GM18517 (cell line): ENCODE results near the gene GPRASP3.

Source experiments
- ATAC-seq: cut with Tn5 transposase; IDR thresholded peaks from one replicate; pipeline ENCODE4 v1.9.1; 2021; ENCODE audit warnings: mild to moderate bottlenecking, moderate library complexity; ENCODE audit not compliant: unreplicated experiment

Gene GPRASP3

DNA sequence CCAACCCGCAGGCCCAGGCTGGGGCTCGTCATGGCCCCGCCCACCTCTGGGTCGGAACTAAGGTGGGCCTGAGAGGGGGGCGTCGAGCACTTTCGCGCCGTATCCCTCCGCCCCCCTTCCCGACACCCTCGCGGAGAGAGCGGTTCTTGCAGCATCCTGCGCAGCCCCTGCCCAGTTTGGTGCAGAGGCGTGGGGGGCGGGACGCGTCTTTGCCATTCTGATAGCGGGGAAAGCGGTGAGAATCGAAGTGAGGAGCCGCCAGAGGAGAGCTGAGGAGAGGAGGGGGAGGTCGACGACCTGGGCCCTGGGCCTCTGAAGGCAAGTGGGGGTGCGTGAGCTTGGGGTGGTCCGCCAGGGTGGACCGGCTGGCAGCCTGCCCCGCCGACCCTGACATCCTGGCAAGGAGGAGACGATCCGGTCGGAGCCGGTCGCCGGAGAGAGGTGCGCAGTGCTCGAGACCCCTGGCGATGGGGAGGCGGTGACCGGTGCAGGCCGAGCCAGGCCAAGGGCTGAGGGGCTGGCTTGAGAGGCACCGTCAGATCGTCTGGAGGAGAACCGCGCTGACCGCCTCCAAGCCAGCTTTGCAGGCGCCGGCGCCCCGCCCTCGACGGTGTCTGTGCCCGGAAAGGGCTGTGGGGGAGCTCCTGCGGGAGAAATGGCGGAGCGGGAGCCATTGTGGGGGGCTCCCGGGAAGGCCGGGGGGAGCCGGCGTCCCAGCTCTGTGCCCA, 25.5 kb downstream of the GPRASP3 start:
- no peak for ATAC-seq

DNA sequence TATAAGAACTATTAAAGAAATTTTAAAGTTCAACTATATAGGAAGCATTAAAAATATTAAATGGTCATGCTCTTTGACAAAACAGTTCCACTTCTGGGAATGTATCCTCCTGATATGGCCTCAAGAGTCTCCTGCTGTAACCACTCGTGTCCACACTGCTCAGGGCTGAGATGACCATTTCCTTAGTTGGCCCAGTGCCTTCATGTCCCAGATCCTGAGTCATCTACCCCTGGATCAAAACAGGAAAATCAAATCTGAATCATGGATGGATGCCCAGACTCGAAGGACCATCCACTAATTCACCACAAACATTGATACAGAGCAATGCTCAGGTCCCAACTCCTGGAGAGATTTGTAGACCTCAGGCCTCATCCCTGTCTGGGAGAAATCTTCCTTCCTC, 44.7 kb downstream of the GPRASP3 start:
- no peak for ATAC-seq

DNA sequence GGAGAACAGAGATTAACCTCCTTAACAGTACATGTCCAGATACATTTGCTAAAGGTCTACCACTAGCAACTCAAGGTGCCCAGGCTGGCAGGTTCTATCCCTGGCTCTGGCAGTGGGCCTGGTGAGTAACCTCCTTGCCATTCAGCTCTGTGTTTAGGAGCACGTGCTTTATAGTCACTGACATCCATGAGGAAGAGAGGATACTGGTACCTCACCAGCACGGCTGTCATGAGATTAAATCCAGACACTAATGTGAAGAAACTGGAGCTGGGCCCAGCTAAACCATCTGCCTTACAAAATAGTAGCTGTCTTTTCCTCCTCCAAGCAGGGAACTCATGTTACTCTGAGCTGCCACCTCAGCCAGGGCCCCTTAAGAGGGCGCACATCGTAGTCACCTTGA, 45.3 kb downstream of the GPRASP3 start:
- no peak for ATAC-seq

DNA sequence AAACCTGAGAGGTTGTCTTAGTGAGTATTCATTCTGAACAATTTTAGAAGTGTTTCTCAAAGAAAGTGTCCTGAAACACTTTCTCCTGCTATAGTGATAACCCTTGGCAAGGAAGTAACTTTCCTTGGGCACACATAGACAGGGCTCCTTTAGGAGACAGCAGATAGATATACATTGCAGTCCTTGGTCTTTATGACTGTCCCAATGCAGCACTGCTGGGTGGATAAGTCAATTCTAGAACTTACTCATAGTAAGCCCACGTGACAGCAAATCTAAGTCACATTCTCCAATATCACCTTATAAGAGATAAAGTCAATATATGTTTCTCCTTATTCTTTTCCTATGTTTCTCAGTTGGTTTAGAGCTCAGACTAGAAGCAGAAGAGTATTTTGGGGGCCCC, 46.7 kb downstream of the GPRASP3 start:
- no peak for ATAC-seq

DNA sequence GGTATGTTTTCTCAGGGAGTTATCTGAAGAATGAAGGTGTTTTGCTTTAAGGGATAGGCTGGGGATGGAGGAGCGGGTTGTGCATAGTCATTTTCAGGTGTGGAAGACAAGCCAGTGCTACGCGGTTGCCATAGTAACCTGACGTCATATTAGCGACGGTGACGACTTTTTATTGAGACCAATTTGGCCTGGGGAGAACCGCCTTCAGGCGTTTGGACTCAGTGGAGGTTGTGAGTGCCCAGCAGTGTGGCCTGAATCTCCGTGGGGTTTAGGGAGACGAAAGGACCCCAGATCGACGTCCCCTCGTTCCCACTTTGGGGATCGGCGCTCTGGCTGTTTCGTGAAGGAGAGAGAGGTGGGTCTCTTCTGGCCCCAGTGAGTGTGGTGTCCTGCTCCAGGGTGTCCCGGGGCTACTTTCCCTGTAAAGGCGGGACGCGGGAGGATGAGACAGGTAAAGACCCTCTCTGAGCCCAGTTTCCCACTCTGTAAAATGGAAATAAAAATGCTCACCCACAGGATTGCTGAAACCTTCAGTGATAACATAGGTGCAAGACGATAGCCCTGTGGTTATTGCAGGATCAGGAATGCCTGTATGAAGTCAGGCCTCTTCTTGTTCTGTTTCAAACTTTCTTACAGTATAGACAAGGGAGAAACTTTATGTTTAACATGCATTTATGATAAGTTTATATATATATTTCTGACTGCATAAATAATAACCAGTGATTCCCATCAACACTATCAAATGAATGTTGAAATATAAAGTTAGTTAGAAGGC, 48.6 kb downstream of the GPRASP3 start:
- ATAC-seq, result peak; percentile 92
